ENCODE data around the gene SGMS1.

SGMS1 gene

GRCh38 chr10:50636618-50637579 lies 13.1 kb upstream of the SGMS1 start:
- no peak overlapping the region for H3K4me3 ChIP-seq (ENCODE audit: low read depth, low read length)

GRCh38 chr10:50635286-50635685 lies 11.5 kb upstream of the SGMS1 start:
- no peak overlapping the region for H3K4me3 ChIP-seq (ENCODE audit: low read depth, low read length)

- no peak overlapping the region for H3K4me3 ChIP-seq (ENCODE audit: low read depth, low read length)
These were observed 10.7 kb upstream of the SGMS1 start for GRCh38 chr10:50634479-50634878.

GRCh38 chr10:50631052-50631451 lies 7.3 kb upstream of the SGMS1 start:
- H3K4me3 ChIP-seq (ENCODE audit: low read depth, low read length): no peak overlapping the region

- no peak overlapping the region for H3K4me3 ChIP-seq (ENCODE audit: low read depth, low read length)
These were observed 5.9 kb upstream of the SGMS1 start for GRCh38 chr10:50629495-50630122.

DNA sequence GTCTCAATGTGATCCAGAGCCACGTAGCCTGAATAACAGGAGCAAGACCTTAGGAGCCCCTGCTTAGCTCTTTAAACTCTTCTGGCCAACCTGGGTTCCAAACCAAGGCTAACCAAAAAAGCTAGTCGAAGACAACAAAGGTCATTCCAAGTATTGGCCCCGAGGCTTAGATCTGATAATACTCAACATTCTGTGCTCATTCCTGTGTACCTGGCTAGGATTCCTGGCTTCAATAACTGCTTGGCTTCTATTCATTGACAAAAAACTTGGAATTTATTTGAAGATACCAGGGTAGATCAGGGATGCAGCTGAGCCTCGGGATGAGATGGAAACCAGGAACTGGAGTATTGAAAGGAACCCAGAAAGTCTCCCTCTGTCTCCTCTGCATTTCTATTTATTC lies 4.1 kb upstream of the SGMS1 start:
- H3K4me3 ChIP-seq (ENCODE audit: low read depth, low read length): no peak overlapping the region

GRCh38 chr10:50627443-50627842 lies 3.7 kb upstream of the SGMS1 start:
- H3K4me3 ChIP-seq (ENCODE audit: low read depth, low read length): no peak overlapping the region

- peak overlapping the region; percentile 78 for H3K4me3 ChIP-seq (ENCODE audit: low read depth, low read length)
These were observed 1.9 kb upstream of the SGMS1 start for GRCh38 chr10:50625649-50626132.

DNA sequence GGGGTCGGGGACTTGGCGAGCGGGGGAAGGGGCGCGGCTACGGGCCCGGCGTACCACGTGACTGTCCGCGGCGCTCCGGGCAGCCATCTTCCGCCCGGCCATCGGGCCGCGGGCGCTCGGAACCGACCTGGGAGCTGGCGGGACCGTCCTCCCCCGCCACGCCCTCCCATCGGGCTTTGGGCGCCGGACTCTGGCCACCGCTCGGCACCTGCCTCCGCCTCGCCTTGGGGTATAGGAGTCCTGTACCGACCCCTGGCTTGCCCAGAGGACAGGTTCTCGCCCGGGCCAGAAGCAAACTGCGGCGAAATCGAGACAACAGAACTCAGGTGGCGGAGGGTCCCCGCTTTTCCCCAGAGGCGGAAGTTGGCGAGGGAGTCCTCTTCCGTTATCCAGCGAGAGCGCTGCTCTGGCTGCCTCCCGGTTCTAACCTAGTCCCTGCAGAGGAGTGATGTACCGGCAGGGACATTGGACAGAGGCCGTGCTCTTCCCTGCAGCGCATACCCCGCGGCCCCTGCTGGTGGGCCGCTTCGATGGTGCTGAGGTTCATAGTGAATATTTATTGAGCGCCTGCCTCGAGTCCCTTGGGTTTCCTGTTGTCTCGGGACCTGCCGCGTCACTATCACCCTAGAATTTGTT lies 1.2 kb upstream of the SGMS1 start:
- peak overlapping the region; percentile 78 for H3K4me3 ChIP-seq (ENCODE audit: low read depth, low read length)

DNA sequence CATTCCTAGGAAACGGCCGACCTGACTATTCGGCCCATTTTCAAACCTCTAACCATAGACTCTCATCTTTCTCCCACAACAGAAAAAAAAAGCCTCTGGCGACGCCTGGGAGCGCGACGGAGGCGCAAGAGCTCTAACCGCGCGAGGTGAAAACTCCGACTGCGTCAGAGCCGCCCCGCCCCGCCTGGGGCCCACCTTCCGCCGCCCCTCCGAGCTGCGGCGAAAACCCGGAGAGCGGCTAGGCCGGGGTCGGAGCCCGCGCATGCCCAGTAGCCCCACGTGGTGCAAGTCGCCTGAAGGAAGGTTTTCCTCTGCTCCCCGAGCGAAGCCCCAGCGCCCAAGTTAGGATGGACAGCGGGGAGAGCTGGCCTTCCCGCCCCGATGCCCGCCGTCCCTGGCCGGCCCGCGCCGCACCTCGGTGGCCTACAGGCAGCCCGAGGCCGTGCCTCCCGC lies 683 bp upstream of the SGMS1 start:
- peak overlapping the region; percentile 78 for H3K4me3 ChIP-seq (ENCODE audit: low read depth, low read length)

DNA sequence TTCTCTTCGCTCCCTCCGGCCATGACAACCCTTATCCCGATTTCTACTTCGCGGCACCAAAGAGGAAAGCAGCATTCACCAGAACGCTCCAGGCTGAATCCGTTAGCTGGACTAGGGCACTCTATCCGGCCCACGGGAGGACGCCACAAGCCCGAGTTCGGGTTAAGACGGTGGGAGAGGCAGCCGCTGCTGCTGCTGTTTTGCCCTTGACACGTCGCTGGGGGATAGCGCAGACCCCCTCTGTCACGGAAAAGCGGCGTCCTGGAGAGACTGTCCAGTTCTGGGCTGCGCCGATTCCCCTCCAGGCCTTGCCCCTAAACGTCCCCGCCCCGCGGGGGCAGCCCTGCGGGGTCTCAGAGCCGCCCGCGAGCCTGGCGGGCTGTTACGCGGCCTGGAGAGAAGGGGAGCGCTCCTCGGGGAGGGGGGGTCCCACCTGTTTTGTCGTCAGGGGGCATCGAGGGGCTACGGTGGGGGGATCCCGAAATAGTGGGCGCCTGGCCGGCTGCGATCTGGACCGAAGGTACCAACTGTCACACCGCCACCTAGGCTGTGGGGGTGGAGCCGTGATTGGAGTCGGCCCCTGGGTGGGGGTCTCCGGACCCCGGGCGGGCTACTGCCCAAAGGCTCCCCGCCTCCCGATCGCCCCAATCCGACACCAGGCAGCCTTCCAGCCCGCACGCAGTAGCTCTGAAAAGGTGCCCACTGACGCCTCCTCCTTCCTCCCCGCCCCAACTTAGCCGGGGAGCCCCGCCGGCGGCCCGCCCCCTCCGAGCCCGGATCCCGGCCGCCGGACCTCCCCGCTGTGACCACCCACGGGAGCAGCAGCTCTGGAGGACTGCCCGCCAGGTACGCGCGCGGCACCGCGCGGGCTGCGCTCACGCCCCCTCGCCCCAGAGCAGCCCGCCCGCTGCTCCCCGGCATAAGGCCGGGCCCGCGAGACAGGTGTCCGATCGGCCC lies 772 bp downstream of the SGMS1 start:
- H3K4me3 ChIP-seq (ENCODE audit: low read depth, low read length): peak overlapping the region; percentile 78

GRCh38 chr10:50621968-50622705 lies 1.6 kb downstream of the SGMS1 start:
- peak overlapping the region; percentile 78 for H3K4me3 ChIP-seq (ENCODE audit: low read depth, low read length)

- H3K4me3 ChIP-seq (ENCODE audit: low read depth, low read length): no peak overlapping the region
These were observed 2.9 kb downstream of the SGMS1 start for GRCh38 chr10:50620899-50621298.

GRCh38 chr10:50619882-50620281 lies 3.9 kb downstream of the SGMS1 start:
- no peak overlapping the region for H3K4me3 ChIP-seq (ENCODE audit: low read depth, low read length)

DNA sequence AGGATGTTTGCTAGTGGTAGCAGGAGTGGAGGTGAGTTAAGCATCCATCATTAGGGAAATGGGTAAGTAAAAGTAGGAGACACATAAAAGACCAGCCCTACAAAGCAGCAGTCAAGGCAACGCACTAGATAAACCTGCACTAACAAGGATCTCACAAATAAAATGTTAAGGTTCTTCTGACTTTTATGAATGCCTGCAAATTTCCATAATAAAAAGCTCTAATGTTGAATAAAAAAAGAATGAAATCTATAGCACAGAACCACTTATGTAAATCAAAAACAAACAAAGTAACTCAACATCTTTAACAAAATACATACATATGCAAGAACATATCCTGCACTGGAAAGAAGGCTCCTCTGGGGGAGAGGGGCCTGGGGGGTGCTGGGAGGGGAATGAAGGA lies 4.6 kb downstream of the SGMS1 start:
- H3K4me3 ChIP-seq (ENCODE audit: low read depth, low read length): no peak overlapping the region

DNA sequence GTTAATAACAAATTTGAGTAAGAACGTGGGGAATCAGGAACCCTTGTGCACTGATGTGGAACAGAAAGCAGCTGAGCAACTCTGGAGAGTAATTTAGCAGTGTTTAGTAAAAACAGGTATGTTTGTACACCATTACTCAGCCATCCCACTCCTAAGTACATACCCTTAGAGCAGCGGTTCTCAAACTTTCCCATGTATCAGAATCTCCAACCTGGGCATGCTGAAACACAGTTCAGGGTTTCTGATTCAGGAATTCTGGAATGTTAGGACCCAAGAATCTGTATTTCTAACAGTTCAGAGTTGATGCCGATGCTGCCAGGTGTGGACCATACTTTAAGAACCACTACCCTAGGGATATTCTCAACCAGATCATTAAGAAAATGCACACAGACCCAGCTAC lies 5.1 kb downstream of the SGMS1 start:
- H3K4me3 ChIP-seq (ENCODE audit: low read depth, low read length): no peak overlapping the region

DNA sequence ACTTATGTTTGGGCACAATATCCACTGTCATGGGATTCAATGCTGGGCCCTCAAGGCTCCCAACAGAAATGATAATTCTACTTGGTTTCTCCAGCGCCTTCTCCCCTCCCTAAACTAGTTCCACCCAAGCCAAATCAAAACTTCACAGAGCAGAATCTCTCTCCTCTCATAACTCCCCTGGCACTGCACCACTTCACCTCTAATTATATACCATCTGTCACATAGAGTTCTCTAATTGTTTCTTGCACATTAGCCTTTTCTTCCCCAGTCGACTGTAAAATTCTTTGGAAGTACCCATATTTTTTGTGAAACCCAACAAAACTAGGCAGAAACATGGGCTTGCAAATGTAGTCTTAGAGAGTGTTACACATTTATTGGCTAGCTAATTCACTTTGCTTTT lies 8.1 kb downstream of the SGMS1 start:
- H3K4me3 ChIP-seq (ENCODE audit: low read depth, low read length): no peak overlapping the region

- no peak overlapping the region for H3K4me3 ChIP-seq (ENCODE audit: low read depth, low read length)
These were observed 9.2 kb downstream of the SGMS1 start for GRCh38 chr10:50614444-50615137.
